ENCODE results near the gene CATSPERB. TPM values are rescaled to one million over a fixed set of nuclear protein-coding genes. Genes with fewer than 3 reads are reported as not detected.

CATSPERB gene
- total RNA-seq, 2 experiments from 2014 or later: 5.3 to 7.1 TPM

- Mint-ChIP-seq H3K4me3 (no peak overlapping the region), H3K27me3 (no peaks in the 10 kb centered on the region), H3K27ac (peak overlapping the region; percentile 5), H3K9me3 (no peaks in the 10 kb centered on the region), H3K36me3 (ENCODE audit: low read depth) (peaks cover 26% of the 10 kb centered on the region), H3K4me1 (ENCODE audit: low read depth) (peaks cover 18% of the 10 kb centered on the region)
- Histone ChIP-seq H3K36me3 (ENCODE audit: insufficient read depth, low read length) (peaks cover 24% of the 10 kb centered on the region), H3K9me3 (ENCODE audit: control insufficient read depth in 1 of 2, insufficient read depth in 1 of 2, low read length in 2 of 2) (no peaks in the 10 kb centered on the region), H3K27me3 (ENCODE audit: control insufficient read depth in 1 of 2, insufficient read depth in 2 of 2, low read length in 2 of 2) (no peaks in the 10 kb centered on the region), H3K27ac (ENCODE audit: low read depth in 1 of 2, low read length in 2 of 2) (no peak overlapping the region), H3K4me3 (ENCODE audit: low read length) (no peak overlapping the region), H3K4me1 (ENCODE audit: insufficient read depth, low read length) (no peaks in the 10 kb centered on the region)
- TF ChIP-seq, protein P1, sequence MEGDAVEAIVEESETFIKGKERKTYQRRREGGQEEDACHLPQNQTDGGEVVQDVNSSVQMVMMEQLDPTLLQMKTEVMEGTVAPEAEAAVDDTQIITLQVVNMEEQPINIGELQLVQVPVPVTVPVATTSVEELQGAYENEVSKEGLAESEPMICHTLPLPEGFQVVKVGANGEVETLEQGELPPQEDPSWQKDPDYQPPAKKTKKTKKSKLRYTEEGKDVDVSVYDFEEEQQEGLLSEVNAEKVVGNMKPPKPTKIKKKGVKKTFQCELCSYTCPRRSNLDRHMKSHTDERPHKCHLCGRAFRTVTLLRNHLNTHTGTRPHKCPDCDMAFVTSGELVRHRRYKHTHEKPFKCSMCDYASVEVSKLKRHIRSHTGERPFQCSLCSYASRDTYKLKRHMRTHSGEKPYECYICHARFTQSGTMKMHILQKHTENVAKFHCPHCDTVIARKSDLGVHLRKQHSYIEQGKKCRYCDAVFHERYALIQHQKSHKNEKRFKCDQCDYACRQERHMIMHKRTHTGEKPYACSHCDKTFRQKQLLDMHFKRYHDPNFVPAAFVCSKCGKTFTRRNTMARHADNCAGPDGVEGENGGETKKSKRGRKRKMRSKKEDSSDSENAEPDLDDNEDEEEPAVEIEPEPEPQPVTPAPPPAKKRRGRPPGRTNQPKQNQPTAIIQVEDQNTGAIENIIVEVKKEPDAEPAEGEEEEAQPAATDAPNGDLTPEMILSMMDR (IDR thresholded peaks at IDR 0.05): no peak
- ATAC-seq (ENCODE audit: poor library complexity) (no peak), DNase-seq (no peak)
- ChIA-PET CTCF (interaction anchor here (1.0 to 1.1 kb wide), 2 partner anchors 16 to 28 kb away, joined by 3 to 4 read pairs; no protein-coding TSS in a partner anchor), POLR2A (interaction anchor here (0.7 kb wide), 1 partner anchor 81 kb away, joined by 3 read pairs; no protein-coding TSS in a partner anchor)
- intact Hi-C loops (cut with DNase I, micrococcal nuclease): no loop called here
Observed at GRCh38 chr14:91774140-91775096, 42.5 kb upstream of the CATSPERB start.

DNA sequence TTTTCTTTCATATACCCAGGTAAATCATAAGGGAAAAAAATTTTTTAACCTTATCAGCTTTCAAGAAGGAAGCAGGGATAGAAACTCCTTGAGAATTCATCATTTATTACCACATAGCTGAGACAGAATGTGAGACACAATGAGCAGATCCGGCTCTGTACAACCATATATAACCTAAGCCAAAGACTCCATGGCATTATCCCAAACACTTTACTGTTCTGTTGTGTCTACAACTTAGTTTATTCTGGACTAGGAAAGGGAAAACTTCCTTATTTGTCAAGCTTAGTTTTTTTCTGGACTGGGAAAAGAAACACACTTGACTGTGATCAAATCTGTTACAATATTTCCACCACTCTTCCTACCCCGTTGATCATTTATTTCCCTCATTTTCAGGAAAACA is 38.3 kb upstream of the CATSPERB start:
- H3K4me1 Mint-ChIP-seq (ENCODE audit: low read depth): peaks cover 15% of the 10 kb centered on the region
- Histone ChIP-seq H3K4me1 (ENCODE audit: insufficient read depth, low read length) (no peaks in the 10 kb centered on the region), H3K27ac (ENCODE audit: low read depth in 1 of 2, low read length in 2 of 2) (no peak overlapping the region), H3K4me3 (ENCODE audit: low read length) (no peak overlapping the region), H3K36me3 (ENCODE audit: insufficient read depth, low read length) (peaks cover 8% of the 10 kb centered on the region), H3K27me3 (ENCODE audit: control insufficient read depth in 1 of 2, insufficient read depth in 2 of 2, low read length in 2 of 2) (no peaks in the 10 kb centered on the region), H3K9me3 (ENCODE audit: control insufficient read depth in 1 of 2, insufficient read depth in 1 of 2, low read length in 2 of 2) (peaks cover 0 to 4% of the 10 kb centered on the region in 2 experiments)
- H3K9me3 Mint-ChIP-seq: no peaks in the 10 kb centered on the region
- intact Hi-C loops (cut with DNase I, micrococcal nuclease): no loop called here
- peaks cover 21% of the 10 kb centered on the region for H3K36me3 Mint-ChIP-seq (ENCODE audit: low read depth)
- ChIA-PET POLR2A (interaction anchor here (1.0 kb wide), 1 partner anchor 10 kb away, joined by 3 read pairs; no protein-coding TSS in a partner anchor), CTCF (no interaction called here)
- DNase-seq (no peak), ATAC-seq (ENCODE audit: poor library complexity) (no peak)
- no peaks in the 10 kb centered on the region for H3K27me3 Mint-ChIP-seq
- H3K4me3 Mint-ChIP-seq: no peak overlapping the region
- H3K27ac Mint-ChIP-seq: no peak overlapping the region
- TF ChIP-seq, protein P1 (IDR thresholded peaks at IDR 0.05): no peak

DNA sequence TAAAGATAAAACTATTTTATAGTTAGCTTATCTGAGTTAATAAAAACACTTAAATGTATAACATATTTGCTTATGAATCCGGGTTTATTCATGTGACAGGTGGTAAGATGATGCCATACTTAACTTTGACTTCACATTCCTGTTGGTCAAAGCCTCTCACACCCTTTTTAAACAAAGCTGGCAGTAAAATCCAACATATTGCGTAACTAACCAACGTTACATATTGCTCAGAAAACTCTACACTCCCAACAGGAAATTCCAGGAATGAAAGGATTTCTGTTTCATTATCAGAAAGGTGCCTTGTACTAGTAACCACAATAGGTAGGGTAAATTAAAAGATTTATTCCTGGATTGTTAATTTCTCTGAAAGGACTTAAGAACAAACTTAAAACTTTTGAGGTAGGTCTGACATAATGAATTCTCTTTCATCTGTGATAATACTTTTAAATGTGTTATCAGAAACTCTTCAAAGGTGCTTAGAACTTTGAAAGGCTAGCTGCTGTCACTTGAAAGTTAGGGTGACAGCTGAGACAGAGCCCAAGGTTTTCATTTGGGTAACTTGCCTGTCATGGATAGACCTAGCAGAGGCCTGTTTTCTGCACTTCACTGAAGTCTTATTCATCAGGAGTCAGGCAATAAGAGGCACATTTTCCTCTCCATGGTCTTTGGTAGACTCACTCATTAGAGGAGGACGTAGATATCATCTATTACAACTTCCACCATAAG is 23.8 kb upstream of the CATSPERB start:
- Mint-ChIP-seq H3K4me3 (no peak overlapping the region), H3K4me1 (ENCODE audit: low read depth) (no peaks in the 10 kb centered on the region), H3K27me3 (no peaks in the 10 kb centered on the region), H3K27ac (no peak overlapping the region), H3K9me3 (peaks cover 3% of the 10 kb centered on the region), H3K36me3 (ENCODE audit: low read depth) (peaks cover 31% of the 10 kb centered on the region)
- no peak overlapping the region for H3K27ac ChIP-seq (ENCODE audit: low read depth in 1 of 2, low read length in 2 of 2)
- DNase-seq (no peak), ATAC-seq (ENCODE audit: poor library complexity) (no peak)
- peaks cover 0 to 5% of the 10 kb centered on the region in 2 experiments for H3K9me3 ChIP-seq (ENCODE audit: control insufficient read depth in 1 of 2, insufficient read depth in 1 of 2, low read length in 2 of 2)
- H3K4me1 ChIP-seq (ENCODE audit: insufficient read depth, low read length): no peaks in the 10 kb centered on the region
- no peak overlapping the region for H3K4me3 ChIP-seq (ENCODE audit: low read length)
- intact Hi-C loops (cut with DNase I, micrococcal nuclease): no loop called here
- ChIA-PET POLR2A (no interaction called here), CTCF (no interaction called here)
- TF ChIP-seq, protein P1 (IDR thresholded peaks at IDR 0.05): no peak
- peaks cover 7% of the 10 kb centered on the region for H3K36me3 ChIP-seq (ENCODE audit: insufficient read depth, low read length)
- H3K27me3 ChIP-seq (ENCODE audit: control insufficient read depth in 1 of 2, insufficient read depth in 2 of 2, low read length in 2 of 2): no peaks in the 10 kb centered on the region
